HG03354 (cell line): ENCODE data around the gene RNF150.
"Not testable (repeated sequence)": the region's sequence is repeated elsewhere in the genome, so short reads cannot be mapped to it uniquely, and the experiment has no call there.

ENCODE experiments used
- ATAC-seq: cut with Tn5 transposase; IDR thresholded peaks from one replicate; pipeline ENCODE4 v1.9.1; 2021; ENCODE audit warnings: mild to moderate bottlenecking; ENCODE audit not compliant: unreplicated experiment, poor library complexity, severe bottlenecking

The RNF150 gene

DNA sequence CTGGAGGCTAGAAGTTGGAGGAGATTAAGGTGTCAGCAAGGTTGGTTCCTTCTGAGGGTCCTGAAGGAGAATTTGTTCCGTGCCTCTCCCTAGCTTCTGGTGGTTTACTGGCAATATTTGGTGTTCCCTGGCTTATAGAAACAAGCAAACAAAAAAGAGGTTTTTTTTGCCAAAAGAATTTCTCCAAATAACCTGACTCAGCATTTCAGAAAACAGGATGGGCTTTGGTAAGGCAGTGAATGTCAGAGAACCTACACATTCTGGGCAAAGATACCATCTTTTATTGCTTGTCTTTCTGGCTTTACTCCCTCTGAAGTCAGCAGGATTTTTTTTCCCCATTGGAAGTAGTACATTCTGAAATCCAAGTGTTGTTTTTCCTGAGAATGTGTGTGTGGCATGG is 283.7 kb downstream of the RNF150 start:
- ATAC-seq: no peak

GRCh38 chr4:140846736-140847135 is 286.5 kb downstream of the RNF150 start:
- no peak for ATAC-seq

DNA sequence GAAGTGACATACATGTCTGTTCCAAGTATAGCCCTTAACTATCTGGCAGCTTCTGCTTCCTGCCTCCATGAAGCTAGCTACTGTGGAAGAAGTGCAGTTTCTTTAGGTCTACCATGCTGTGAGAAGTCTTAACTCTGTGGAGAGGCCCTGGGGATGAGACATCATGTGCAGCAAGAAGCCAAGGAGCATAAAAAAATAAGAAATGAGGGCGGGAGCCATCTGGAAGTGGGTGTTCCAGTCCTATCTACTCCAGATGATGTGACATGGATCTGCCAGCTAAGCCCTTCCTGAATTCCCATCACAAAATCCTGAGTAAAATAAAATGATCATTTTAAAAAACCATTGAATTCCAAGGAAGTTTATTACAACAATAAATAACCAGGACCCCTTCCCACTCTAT is 289.2 kb downstream of the RNF150 start:
- no peak for ATAC-seq

DNA sequence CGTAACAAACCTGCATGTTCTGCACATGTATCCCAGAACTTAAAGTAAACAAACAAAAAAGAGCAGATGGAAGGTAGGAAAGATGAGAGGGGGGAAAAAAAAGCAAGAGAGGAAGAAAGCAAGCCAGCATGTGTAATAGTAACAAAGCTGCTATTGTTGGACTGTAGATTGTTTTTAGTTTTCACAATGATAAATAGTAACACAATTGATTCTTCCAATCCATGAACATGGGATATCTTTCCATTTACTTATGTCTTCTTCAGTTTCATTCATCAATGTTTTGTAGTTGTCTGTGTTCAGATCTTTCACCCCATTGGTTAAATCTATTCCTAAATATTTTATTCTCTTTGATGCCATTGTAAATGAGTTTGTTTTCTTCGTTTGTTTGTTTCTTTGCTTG is 292.1 kb downstream of the RNF150 start:
- no peak for ATAC-seq

GRCh38 chr4:140839888-140840790 is 293.1 kb downstream of the RNF150 start:
- no peak for ATAC-seq

DNA sequence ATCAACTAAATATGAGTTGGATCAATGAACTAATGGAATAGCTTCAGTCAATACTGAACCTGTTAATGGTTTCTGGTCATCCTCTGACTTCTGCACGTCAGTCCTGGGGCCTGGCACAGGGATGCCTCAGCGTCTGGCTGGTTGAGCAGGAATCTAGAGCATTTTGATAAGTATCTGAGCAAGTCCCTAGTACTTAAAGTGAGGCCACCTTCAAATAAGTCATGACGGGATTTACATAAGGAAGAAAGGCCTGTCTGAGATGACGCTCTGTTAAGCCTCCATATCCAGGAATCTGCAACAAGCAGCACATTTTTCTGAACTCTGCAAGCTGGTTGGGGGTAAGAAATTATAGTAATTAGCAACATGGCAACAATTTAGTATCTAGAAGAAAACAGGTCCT is 293.9 kb downstream of the RNF150 start:
- ATAC-seq: no peak

DNA sequence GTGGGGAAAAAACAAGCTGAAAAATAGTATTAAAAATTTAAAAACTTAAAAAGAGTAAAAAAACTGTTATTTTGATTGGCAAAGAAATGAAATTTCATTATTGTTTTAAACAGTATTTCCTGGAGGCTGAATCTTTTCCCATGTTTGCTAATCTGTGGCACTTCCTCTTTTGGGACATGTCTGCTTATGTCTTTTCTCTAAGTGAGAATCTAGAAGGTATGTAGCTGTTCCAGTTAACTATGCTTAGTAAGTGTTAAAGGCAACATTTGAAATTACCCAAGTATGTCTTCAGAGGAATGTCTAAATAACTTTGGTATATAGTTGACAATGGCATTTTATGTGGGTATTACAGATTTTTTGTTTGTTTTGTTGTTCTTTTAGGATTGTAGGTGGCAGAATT is 295.5 kb downstream of the RNF150 start:
- no peak for ATAC-seq

DNA sequence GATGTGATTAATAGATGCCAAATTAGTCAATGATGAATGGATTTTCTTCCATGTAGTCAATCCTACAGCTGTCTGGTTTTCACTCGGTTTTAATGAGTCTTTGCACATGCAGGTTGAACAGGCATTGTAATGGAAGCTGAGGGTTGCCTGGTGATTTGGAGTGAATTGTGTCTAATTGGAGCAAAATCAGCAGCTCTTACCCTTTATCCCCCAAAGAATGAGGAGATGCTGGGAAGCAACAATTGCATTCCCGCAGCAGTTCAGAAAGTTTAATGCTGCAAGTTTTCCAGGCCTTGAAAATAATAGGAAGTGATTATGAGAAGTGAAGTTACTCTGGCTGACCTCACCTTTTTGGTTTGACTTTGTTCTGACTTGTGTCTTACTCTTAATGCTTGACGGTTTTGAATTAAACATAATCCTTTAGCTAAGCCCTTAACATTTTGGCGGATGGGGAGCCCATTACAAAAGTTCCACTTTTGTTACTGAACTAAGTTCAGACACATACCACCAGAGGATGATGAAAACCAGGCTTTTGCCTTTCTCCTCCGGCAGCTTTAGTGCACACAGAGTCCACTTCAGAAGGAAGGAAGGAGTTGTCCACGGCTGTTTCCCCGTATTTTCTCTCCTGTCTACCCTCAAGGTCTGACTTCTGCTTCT is 298.3 kb downstream of the RNF150 start:
- ATAC-seq: no peak

DNA sequence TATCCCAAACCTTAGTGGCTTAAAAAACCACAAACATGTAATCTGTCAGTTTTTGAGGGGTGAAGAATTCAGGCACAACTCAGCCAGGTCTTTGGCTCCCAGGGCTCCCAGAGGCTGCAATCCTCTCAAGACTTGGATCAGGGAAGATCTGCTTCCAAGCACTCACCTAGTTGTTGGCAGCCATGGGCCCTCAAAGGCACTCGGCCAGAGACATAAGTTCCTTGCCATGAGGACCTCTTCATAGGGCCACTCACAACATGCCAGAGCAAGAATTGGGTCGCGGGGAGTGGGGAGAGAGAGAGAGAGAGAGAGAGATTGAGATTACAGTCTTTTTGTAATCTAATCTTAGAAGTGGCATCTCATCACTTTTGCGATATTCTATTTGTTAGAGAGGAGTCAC is 300.0 kb downstream of the RNF150 start:
- ATAC-seq: no peak

DNA sequence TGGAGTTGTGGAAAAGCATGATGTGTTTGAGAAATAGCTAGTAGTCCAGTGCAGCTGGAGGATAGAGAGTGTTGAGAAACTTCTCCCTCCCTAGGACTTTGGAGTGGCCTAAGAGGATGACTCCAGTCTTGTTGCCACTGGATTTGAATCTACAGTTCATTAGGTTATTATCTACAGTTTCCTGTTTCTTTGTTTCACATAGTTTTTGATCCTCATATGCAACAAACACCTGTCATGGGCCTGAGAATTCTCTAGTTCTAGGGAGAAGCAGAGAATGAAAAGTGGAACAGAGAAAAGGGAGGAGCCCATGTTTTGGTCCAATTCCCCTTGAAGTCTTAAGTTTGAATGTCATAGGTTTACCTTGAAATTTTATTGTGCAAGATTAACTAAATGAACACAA is 303.4 kb downstream of the RNF150 start:
- peak; percentile 91 for ATAC-seq

- ATAC-seq: peak; percentile 57
These were observed 306.6 kb downstream of the RNF150 start for GRCh38 chr4:140826701-140827027.

GRCh38 chr4:140820520-140820919 is 312.7 kb downstream of the RNF150 start:
- ATAC-seq: not testable (repeated sequence)

DNA sequence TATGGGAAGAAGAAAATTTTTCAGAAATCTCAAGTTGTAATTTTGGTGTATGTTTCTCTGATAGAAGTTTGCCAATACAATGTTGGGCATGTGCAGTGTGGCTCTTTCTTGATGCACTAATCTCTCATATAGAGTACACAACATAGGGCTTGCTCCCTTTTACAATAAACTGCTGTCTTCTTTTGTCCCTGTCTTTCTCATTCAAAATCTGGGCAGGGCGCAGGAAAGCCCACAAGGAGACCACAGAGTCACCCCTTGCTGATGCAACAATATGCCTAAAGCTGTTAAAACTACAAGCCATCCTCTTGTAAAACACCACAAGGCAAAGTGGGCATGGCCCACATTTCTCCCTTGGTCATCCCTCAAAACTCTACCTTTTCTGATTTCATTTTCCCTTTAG is 313.7 kb downstream of the RNF150 start:
- no peak for ATAC-seq

DNA sequence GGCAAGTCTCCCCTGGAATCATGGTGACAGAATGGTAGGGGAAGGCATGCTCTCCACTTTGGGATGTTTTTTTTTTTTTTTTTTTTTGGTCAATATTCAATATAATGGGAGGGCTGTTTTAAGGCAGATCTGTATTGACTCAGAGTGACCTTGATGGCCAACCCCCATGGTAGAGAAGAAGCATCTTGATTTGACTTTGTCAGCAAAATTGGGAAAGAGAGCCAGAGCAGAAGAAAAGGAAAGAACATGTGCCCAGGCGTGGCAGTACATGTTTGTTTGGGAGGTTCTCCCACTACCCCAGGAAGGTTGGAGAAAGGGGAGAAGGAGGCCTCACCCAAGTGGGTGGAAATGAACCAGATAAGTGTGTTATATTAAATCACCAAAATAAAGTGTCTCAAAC is 314.8 kb downstream of the RNF150 start:
- ATAC-seq: no peak

GRCh38 chr4:140816806-140817510 is 316.3 kb downstream of the RNF150 start:
- no peak for ATAC-seq

DNA sequence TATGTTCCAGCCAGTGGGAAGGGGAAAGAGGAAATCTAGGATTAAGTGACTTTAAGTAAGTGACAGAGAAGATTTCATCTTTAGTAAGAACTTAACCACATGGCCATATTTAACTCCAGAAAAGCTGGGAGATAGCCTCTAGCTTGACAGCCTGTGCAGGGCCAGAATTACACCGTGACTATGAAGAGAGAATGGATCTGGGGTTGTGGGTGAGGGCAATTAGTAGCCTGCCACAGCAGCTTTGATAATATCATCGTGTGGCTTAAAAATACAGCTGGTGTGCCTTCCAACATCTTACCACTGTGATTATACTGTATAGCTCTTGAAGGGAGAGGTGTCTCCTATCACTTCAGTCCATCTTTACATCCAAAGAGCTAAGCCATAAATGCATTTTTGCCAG is 319.5 kb downstream of the RNF150 start:
- ATAC-seq: no peak

- ATAC-seq: no peak
These were observed 320.4 kb downstream of the RNF150 start for GRCh38 chr4:140812916-140813315.

DNA sequence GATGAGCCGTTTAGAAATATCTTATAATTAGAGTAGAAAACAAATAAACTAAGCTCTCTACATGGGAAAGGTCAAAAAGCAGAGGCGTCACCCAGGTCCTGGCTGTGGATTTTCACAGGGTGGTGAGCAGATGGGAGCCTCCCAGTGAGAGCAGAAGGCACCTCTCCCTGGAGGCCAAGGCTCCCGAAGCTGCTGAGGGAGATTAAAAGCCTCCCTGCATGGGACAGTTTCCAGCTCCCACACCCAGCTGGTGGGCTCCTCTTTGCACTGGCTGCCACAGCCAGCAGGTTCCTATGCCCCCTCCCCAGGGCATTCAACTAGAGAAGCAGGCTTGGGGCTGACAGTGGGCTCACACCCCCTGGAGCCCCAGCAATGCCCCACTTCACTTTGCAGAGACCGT is 321.8 kb downstream of the RNF150 start:
- no peak for ATAC-seq

DNA sequence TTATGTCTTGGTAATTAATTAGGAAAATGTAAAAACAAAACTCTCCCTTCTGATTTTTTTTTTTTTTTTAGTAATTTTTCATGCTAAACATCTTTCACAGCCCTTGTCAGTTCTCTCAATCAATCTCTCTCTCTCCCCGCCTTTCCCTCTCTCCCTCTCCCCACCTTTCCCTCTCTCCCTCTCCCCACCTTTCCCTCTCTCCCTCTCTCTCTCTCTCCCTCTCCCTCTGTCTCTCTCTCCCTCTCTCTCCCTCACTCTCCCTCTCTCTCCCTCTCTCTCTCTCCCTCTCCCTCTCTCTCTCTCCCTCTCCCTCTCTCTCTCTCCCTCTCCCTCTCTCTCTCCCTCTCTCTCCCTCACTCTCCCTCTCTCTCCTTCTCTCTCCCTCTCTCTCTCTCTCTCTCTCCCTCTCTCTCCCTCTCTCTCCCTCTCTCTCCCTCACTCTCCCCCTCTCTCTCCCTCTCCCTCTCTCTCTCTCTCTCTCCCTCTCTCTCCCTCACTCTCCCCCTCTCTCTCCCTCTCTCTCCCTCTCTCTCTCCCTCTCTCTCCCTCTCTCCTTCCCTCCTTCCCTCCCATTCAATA is 322.6 kb downstream of the RNF150 start:
- not testable (repeated sequence) for ATAC-seq
